ENCODE results near the gene SLC27A3. TPM values are rescaled to one million over a fixed set of nuclear protein-coding genes. Genes with fewer than 3 reads are reported as not detected.

SLC27A3 gene
- total RNA-seq, 2 experiments from 2014 or later = 4.5 to 10.2 TPM

GRCh38 chr1:153800516-153800915 lies 25.3 kb downstream of the SLC27A3 start:
- CTCF ChIA-PET (ENCODE audit: unreplicated experiment) = no interaction called here
- no peak overlapping the region for H3K4me2 ChIP-seq (ENCODE audit: low read length)
- TF ChIP-seq EZH2phosphoT487 (IDR thresholded peaks at IDR 0.05; ENCODE audit: borderline replicate concordance, low read depth, low read length) = no peak
- TF ChIP-seq CTCF (conservative IDR thresholded peaks at IDR 0.05; ENCODE audit: low read length) = no peak
- H3K79me2 ChIP-seq (ENCODE audit: insufficient read depth, low read depth, low read length) = no peaks in the 10 kb centered on the region
- no peaks in the 10 kb centered on the region for H3K9me3 ChIP-seq (ENCODE audit: low read length)
- peaks cover 12% of the 10 kb centered on the region; the same call in 1 of the 2 replicates for H3K36me3 ChIP-seq (ENCODE audit: insufficient read depth, low read length)
- no peak overlapping the region for H3K27ac ChIP-seq (ENCODE audit: low read depth, low read length, poor library complexity, severe bottlenecking)
- no TSS peak for BruUV-seq (replicated peaks)
- no peaks in the 10 kb centered on the region for H4K20me1 ChIP-seq (ENCODE audit: insufficient read depth, low read length)
- no peaks in the 10 kb centered on the region for H3K9me2 ChIP-seq (ENCODE audit: insufficient read depth, low read length)
- H3K4me3 ChIP-seq (ENCODE audit: low read depth, low read length, poor library complexity, severe bottlenecking) = no peak overlapping the region
- no peak overlapping the region for H2AFZ ChIP-seq (ENCODE audit: low read length)
- peaks cover 24% of the 10 kb centered on the region for H3K4me1 ChIP-seq (ENCODE audit: insufficient read depth, low read length, poor library complexity, severe bottlenecking)
- POLR2A ChIA-PET = no interaction called here
- no peak for DNase-seq (ENCODE audit: low spot score)
- intact Hi-C loops (cut with micrococcal nuclease; ENCODE audit: unreplicated experiment) = no loop called here

GRCh38 chr1:153801028-153801625 lies 25.9 kb downstream of the SLC27A3 start:
- TF ChIP-seq CTCF (conservative IDR thresholded peaks at IDR 0.05; ENCODE audit: low read length) (no peak), EZH2phosphoT487 (IDR thresholded peaks at IDR 0.05; ENCODE audit: borderline replicate concordance, low read depth, low read length) (no peak)
- H3K79me2 ChIP-seq (ENCODE audit: insufficient read depth, low read depth, low read length) = no peaks in the 10 kb centered on the region
- BruUV-seq (replicated peaks) = no TSS peak
- no peak overlapping the region for H2AFZ ChIP-seq (ENCODE audit: low read length)
- H3K9me3 ChIP-seq (ENCODE audit: low read length) = no peaks in the 10 kb centered on the region
- DNase-seq (ENCODE audit: low spot score) = no peak
- CTCF ChIA-PET (ENCODE audit: unreplicated experiment) = interaction anchor here (1.0 kb wide), 1 partner anchor 186 kb away, joined by 3 read pairs; no protein-coding TSS in a partner anchor
- no peak overlapping the region for H3K4me3 ChIP-seq (ENCODE audit: low read depth, low read length, poor library complexity, severe bottlenecking)
- POLR2A ChIA-PET = no interaction called here
- H3K9me2 ChIP-seq (ENCODE audit: insufficient read depth, low read length) = no peaks in the 10 kb centered on the region
- intact Hi-C loops (cut with micrococcal nuclease; ENCODE audit: unreplicated experiment) = no loop called here
- peaks cover 12% of the 10 kb centered on the region; the same call in 1 of the 2 replicates for H3K36me3 ChIP-seq (ENCODE audit: insufficient read depth, low read length)
- peaks cover 31% of the 10 kb centered on the region for H3K4me1 ChIP-seq (ENCODE audit: insufficient read depth, low read length, poor library complexity, severe bottlenecking)
- no peak overlapping the region for H3K27ac ChIP-seq (ENCODE audit: low read depth, low read length, poor library complexity, severe bottlenecking)
- no peaks in the 10 kb centered on the region for H4K20me1 ChIP-seq (ENCODE audit: insufficient read depth, low read length)
- H3K4me2 ChIP-seq (ENCODE audit: low read length) = no peak overlapping the region
